Jurkat, Clone E6-1 (cell line): ENCODE measurements around the gene IQSEC1.

Experiments used
- DNase-seq: peaks from one replicate; pipeline ENCODE4 v3.0.0-alpha.2; 2011; ENCODE audit warnings: low read depth, low spot score
- H3K4me3 ChIP-seq: 2 replicates; pipeline ENCODE4 v1.5.1; 2011; ENCODE audit warnings: mild to moderate bottlenecking, low read length, control low read depth, moderate library complexity

Gene IQSEC1

GRCh38 chr3:12981306-12982275 is 91.6 kb downstream of the IQSEC1 start:
- no peak for DNase-seq
- H3K4me3 ChIP-seq: no peak overlapping the region

GRCh38 chr3:12980596-12981290 is 92.5 kb downstream of the IQSEC1 start:
- H3K4me3 ChIP-seq: no peak overlapping the region
- DNase-seq: no peak

GRCh38 chr3:12979947-12980487 is 93.2 kb downstream of the IQSEC1 start:
- no peak overlapping the region for H3K4me3 ChIP-seq

GRCh38 chr3:12979151-12979946 is 93.9 kb downstream of the IQSEC1 start:
- no peak overlapping the region for H3K4me3 ChIP-seq
- no peak for DNase-seq

More at GRCh38 chr3:12979947-12980487, 93.2 kb downstream of the IQSEC1 start:
- DNase-seq: no peak

GRCh38 chr3:12978682-12979081 is 94.5 kb downstream of the IQSEC1 start:
- H3K4me3 ChIP-seq: no peak overlapping the region
- DNase-seq: no peak

GRCh38 chr3:12977117-12977808 is 96.0 kb downstream of the IQSEC1 start:
- H3K4me3 ChIP-seq: no peak overlapping the region
- no peak for DNase-seq

GRCh38 chr3:12975748-12976522 is 97.3 kb downstream of the IQSEC1 start:
- DNase-seq: no peak

GRCh38 chr3:12974819-12975218 is 98.4 kb downstream of the IQSEC1 start:
- H3K4me3 ChIP-seq: no peak overlapping the region
- no peak for DNase-seq

More at GRCh38 chr3:12975748-12976522, 97.3 kb downstream of the IQSEC1 start:
- no peak overlapping the region for H3K4me3 ChIP-seq

- no peak for DNase-seq
- no peak overlapping the region for H3K4me3 ChIP-seq
These were observed 98.9 kb downstream of the IQSEC1 start for GRCh38 chr3:12974334-12974733.

- H3K4me3 ChIP-seq: no peak overlapping the region
- DNase-seq: no peak
These were observed 99.4 kb downstream of the IQSEC1 start for GRCh38 chr3:12973827-12974226.

GRCh38 chr3:12972781-12973702 is 100.2 kb downstream of the IQSEC1 start:
- DNase-seq: no peak
- no peak overlapping the region for H3K4me3 ChIP-seq

GRCh38 chr3:12972043-12972442 is 101.2 kb downstream of the IQSEC1 start:
- no peak overlapping the region for H3K4me3 ChIP-seq
- no peak for DNase-seq

GRCh38 chr3:12970684-12971083 is 102.5 kb downstream of the IQSEC1 start:
- DNase-seq: no peak
- H3K4me3 ChIP-seq: no peak overlapping the region

GRCh38 chr3:12969486-12969885 is 103.7 kb downstream of the IQSEC1 start:
- no peak overlapping the region for H3K4me3 ChIP-seq
- DNase-seq: no peak

- no peak for DNase-seq
These were observed 104.7 kb downstream of the IQSEC1 start for GRCh38 chr3:12968541-12968940.

GRCh38 chr3:12967606-12968351 is 105.5 kb downstream of the IQSEC1 start:
- peak overlapping the region; percentile 52 for H3K4me3 ChIP-seq
- peak; percentile 73 for DNase-seq

More at GRCh38 chr3:12968541-12968940, 104.7 kb downstream of the IQSEC1 start:
- no peak overlapping the region for H3K4me3 ChIP-seq
